ENCODE results near the gene VWA3B. TPM values are rescaled to one million over a fixed set of nuclear protein-coding genes. Genes with fewer than 3 reads are reported as not detected.

VWA3B gene
- total RNA-seq, 2 donors from 2014 or later, result 1.8 to 3.2 TPM

DNA sequence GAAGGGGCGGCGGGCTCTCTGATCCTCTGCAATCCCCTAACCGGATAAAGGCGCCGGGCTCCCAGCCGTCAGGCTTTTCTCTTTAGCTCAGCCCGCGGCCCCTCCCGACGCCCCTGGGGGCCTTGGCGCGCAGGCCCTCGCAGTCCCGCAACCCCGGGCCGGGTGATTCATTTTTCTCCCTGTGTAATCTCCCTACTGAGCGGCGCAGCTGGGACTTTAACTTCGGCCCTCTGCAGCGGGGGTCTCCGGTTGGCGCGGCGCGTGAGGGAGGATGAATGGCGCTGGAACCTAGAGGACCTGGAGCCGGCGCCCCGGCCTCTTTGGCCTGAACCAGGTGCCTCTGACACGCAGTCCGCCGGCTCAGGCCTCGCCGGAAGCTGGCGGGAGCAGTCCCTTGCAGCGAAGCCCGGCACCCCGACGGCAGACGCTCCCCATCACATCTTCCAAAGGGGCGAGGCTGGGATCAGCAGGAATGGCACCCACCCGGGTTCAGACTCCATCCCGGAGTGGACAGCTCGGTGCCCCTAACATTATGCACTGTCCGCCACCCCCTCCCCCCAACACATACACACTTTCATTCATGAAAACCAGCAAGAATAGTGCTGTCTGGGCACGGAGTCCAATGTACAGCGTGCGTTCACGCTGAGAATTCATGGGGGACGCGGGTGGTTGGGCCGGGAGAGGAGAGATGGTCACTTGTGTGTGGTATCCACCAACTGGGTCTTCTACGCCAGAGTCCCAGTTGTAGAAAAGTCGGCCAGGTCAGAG lies 260.5 kb downstream of the VWA3B start:
- no peak for DNase-seq
- peaks cover 41% of the 10 kb centered on the region for H3K27me3 ChIP-seq
- TF ChIP-seq, protein P1, sequence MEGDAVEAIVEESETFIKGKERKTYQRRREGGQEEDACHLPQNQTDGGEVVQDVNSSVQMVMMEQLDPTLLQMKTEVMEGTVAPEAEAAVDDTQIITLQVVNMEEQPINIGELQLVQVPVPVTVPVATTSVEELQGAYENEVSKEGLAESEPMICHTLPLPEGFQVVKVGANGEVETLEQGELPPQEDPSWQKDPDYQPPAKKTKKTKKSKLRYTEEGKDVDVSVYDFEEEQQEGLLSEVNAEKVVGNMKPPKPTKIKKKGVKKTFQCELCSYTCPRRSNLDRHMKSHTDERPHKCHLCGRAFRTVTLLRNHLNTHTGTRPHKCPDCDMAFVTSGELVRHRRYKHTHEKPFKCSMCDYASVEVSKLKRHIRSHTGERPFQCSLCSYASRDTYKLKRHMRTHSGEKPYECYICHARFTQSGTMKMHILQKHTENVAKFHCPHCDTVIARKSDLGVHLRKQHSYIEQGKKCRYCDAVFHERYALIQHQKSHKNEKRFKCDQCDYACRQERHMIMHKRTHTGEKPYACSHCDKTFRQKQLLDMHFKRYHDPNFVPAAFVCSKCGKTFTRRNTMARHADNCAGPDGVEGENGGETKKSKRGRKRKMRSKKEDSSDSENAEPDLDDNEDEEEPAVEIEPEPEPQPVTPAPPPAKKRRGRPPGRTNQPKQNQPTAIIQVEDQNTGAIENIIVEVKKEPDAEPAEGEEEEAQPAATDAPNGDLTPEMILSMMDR (IDR thresholded peaks at IDR 0.05), result no peak
- intact Hi-C loops (cut with DNase I), result no loop called here
- no peaks in the 10 kb centered on the region for H3K36me3 ChIP-seq
- no peaks in the 10 kb centered on the region for H3K4me1 ChIP-seq
- H3K9me3 ChIP-seq, result peaks cover 4% of the 10 kb centered on the region
- H3K4me3 ChIP-seq, result no peak overlapping the region
- no peak overlapping the region for H3K9ac ChIP-seq (ENCODE audit: low read depth in 2 of 2, low read length in 2 of 2)
- no peak overlapping the region for H3K27ac ChIP-seq

DNA sequence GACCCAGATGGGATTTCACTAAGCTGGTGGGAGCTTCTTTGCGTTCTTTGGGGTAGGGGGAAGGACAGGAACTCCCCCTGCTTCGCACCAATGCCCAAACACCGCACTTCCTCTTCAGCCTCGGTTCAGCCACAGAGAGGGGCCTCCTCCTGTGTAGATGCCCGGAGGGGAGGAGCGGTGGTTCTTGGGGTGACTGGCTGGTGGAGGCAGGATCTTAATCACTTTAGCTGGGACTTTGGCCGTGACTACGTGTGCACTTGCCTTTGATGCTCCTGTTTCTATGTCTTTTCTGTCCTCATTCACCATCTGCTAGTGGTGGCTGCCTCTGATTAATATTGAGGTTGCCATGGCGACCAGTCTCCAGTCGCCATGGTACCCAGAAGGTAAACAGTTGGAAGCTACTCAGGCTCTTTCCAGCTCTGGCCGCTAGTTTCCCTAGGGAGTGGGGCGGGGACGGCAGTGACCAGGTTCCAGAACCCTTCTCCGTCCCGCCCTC lies 261.1 kb downstream of the VWA3B start:
- peaks cover 41% of the 10 kb centered on the region for H3K27me3 ChIP-seq
- no peaks in the 10 kb centered on the region for H3K4me1 ChIP-seq
- intact Hi-C loops (cut with DNase I), result no loop called here
- no peaks in the 10 kb centered on the region for H3K36me3 ChIP-seq
- H3K27ac ChIP-seq, result no peak overlapping the region
- TF ChIP-seq, protein P1 (IDR thresholded peaks at IDR 0.05), result no peak
- H3K9ac ChIP-seq (ENCODE audit: low read depth in 2 of 2, low read length in 2 of 2), result no peak overlapping the region
- DNase-seq, result no peak
- no peak overlapping the region for H3K4me3 ChIP-seq
- peaks cover 4% of the 10 kb centered on the region for H3K9me3 ChIP-seq

DNA sequence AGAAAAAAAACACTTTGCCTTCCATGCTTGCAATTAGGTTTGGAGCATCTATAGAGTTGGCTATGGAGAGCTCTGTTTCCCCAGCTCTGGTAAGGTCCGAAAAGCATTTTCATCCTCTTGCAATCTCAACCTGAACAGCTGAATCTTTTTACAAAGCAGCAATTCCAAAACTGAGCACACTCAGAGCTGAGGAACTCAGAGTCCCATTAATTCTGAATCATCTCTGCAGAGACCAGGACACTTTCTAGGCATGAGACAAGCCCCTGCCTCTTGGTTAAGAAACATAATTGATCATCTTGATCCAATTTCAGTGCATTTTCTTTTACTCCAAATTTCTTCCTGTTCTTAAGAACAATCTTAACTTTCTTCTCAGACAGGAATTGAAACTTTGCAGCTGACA lies 263.4 kb downstream of the VWA3B start:
- peaks cover 4% of the 10 kb centered on the region for H3K9me3 ChIP-seq
- no peaks in the 10 kb centered on the region for H3K4me1 ChIP-seq
- intact Hi-C loops (cut with DNase I), result no loop called here
- TF ChIP-seq, protein P1 (IDR thresholded peaks at IDR 0.05), result no peak
- peaks cover 33% of the 10 kb centered on the region for H3K27me3 ChIP-seq
- no peaks in the 10 kb centered on the region for H3K36me3 ChIP-seq
- H3K9ac ChIP-seq (ENCODE audit: low read depth in 2 of 2, low read length in 2 of 2), result no peak overlapping the region
- H3K4me3 ChIP-seq, result no peak overlapping the region
- DNase-seq, result no peak
- no peak overlapping the region for H3K27ac ChIP-seq

DNA sequence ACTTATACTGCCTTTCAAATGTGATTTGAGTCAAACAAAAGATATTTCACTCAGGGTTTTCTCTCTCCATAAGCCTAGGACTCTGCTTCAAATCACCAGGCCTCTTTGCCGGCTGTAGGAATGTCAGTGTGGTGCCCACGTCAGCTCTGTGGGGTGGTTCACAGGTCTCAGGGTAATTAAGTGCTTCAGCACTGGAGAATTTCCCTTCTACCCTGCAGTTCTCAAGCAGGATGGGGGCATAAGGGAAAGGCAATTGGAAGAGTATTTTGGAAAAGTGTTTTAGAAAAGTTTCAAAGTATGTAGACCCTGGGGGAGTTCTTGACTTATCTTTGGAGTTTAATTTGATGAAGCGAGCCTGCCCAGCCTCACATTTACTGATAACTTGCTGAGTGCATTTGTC lies 268.9 kb downstream of the VWA3B start:
- Histone ChIP-seq H3K9me3 (peaks cover 4% of the 10 kb centered on the region), H3K36me3 (no peaks in the 10 kb centered on the region), H3K4me1 (no peaks in the 10 kb centered on the region), H3K9ac (ENCODE audit: low read depth in 2 of 2, low read length in 2 of 2) (no peak overlapping the region), H3K4me3 (no peak overlapping the region), H3K27me3 (peaks cover 2% of the 10 kb centered on the region), H3K27ac (no peak overlapping the region)
- TF ChIP-seq, protein P1 (IDR thresholded peaks at IDR 0.05), result no peak
- DNase-seq, result no peak
- intact Hi-C loops (cut with DNase I), result no loop called here

DNA sequence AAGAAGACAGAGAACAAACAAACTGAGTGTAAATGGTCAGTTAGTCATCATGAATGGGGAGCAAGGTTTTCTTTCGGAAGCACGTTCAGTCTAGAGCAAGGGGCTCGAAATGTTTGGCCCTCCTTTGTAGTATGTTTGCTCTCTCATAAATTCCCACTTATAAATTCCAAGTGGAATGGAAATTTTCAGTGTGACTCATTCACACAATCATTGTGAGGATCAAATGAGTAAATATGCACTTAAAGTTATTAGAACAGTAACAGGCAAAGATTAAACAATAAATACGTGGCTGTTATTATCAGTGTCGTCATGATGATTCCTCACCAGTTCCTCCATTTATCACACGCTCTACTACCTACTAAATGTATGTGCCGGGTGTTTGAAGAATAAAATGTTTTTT lies 269.8 kb downstream of the VWA3B start:
- no peak overlapping the region for H3K4me3 ChIP-seq
- DNase-seq, result no peak
- H3K36me3 ChIP-seq, result no peaks in the 10 kb centered on the region
- H3K27ac ChIP-seq, result no peak overlapping the region
- H3K4me1 ChIP-seq, result no peaks in the 10 kb centered on the region
- H3K9me3 ChIP-seq, result peaks cover 4% of the 10 kb centered on the region
- intact Hi-C loops (cut with DNase I), result no loop called here
- TF ChIP-seq, protein P1 (IDR thresholded peaks at IDR 0.05), result no peak
- H3K9ac ChIP-seq (ENCODE audit: low read depth in 2 of 2, low read length in 2 of 2), result no peak overlapping the region
- H3K27me3 ChIP-seq, result peaks cover 2% of the 10 kb centered on the region

Data from colonic mucosa (tissue), 4 donors.